Neutrophil (primary cell): ENCODE measurements around the gene DAPK1.

Source experiments
- H3K27ac ChIP-seq: fragments of 200-600 bp; sonication (generic); 2 replicates; pipeline ENCODE4 v1.5.1; 2016; ENCODE audit warnings: mild to moderate bottlenecking, moderate library complexity
- H3K27me3 ChIP-seq: fragments of 200-600 bp; sonication (generic); 2 replicates; pipeline ENCODE4 v1.6.0; 2016; ENCODE audit warnings: mild to moderate bottlenecking
- H3K36me3 ChIP-seq: fragments of 200-600 bp; sonication (generic); 2 replicates; pipeline ENCODE4 v1.5.1; 2017
- H3K4me1 ChIP-seq, 2 experiments: fragments of 200-600 bp in 1 of 2; sonication (generic) in 1 of 2; 1 replicate in 1 of 2; 2 replicates in 1 of 2; pipeline versions ENCODE4 v1.5.1 to v1.6.1; 2013 to 2016; ENCODE audit warnings: low read depth in 1 of 2, low read length in 1 of 2, mild to moderate bottlenecking in 1 of 2, moderate library complexity in 1 of 2; ENCODE audit not compliant: control insufficient read depth in 1 of 2, insufficient read depth in 1 of 2
- H3K4me3 ChIP-seq, 2 experiments: fragments of 200-600 bp in 1 of 2; sonication (generic) in 1 of 2; 1 replicate in 1 of 2; 2 replicates in 1 of 2; pipeline ENCODE4 v1.5.1; 2013 to 2016; ENCODE audit warnings: low read depth in 1 of 2, low read length in 1 of 2, mild to moderate bottlenecking in 1 of 2, moderate library complexity in 1 of 2
- H3K9me3 ChIP-seq: fragments of 200-600 bp; sonication (generic); 2 replicates; pipeline ENCODE4 v1.5.1; 2016
- TF ChIP-seq, protein P1 (sequence below): fragments of 200-600 bp; sonication (generic); IDR thresholded peaks from 2 replicates; pipeline ENCODE4 v1.5.1; 2016; ENCODE audit warnings: antibody characterized with exemption

DAPK1 gene

GRCh38 chr9:87567983-87568382 is 70.3 kb downstream of the DAPK1 start:
- Histone ChIP-seq H3K4me1 (no peaks in the 10 kb centered on the region), H3K4me3 (no peak overlapping the region), H3K36me3 (no peaks in the 10 kb centered on the region), H3K27me3 (no peaks in the 10 kb centered on the region), H3K27ac (no peak overlapping the region), H3K9me3 (no peaks in the 10 kb centered on the region)
- TF ChIP-seq, protein P1, sequence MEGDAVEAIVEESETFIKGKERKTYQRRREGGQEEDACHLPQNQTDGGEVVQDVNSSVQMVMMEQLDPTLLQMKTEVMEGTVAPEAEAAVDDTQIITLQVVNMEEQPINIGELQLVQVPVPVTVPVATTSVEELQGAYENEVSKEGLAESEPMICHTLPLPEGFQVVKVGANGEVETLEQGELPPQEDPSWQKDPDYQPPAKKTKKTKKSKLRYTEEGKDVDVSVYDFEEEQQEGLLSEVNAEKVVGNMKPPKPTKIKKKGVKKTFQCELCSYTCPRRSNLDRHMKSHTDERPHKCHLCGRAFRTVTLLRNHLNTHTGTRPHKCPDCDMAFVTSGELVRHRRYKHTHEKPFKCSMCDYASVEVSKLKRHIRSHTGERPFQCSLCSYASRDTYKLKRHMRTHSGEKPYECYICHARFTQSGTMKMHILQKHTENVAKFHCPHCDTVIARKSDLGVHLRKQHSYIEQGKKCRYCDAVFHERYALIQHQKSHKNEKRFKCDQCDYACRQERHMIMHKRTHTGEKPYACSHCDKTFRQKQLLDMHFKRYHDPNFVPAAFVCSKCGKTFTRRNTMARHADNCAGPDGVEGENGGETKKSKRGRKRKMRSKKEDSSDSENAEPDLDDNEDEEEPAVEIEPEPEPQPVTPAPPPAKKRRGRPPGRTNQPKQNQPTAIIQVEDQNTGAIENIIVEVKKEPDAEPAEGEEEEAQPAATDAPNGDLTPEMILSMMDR = no peak

DNA sequence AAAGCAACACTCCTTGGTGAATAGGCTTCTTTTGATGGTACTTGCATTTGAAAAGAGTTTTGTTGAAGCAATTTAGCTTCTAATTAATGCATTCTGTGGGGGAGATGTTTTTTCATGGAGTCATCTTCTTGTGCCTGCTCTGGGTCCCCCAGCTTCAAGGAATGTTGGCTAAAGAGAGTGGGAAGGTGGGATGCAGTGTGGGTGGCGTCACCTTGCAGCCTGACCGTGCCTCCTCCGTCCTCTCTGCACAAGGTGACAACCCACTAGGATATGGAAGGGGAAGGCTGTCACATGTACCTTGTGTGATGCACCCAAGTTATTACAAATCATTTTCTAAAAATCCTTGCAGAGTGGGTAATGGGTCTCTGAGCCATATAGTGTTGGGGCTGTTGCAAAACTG is 70.7 kb downstream of the DAPK1 start:
- Histone ChIP-seq H3K4me1 (no peaks in the 10 kb centered on the region), H3K36me3 (no peaks in the 10 kb centered on the region)
- TF ChIP-seq, protein P1 = no peak

GRCh38 chr9:87569008-87569509 is 71.4 kb downstream of the DAPK1 start:
- no peaks in the 10 kb centered on the region for H3K27me3 ChIP-seq
- no peak overlapping the region for H3K27ac ChIP-seq
- H3K9me3 ChIP-seq = no peaks in the 10 kb centered on the region
- TF ChIP-seq, protein P1 = no peak
- no peak overlapping the region for H3K4me3 ChIP-seq
- H3K4me1 ChIP-seq = no peaks in the 10 kb centered on the region
- H3K36me3 ChIP-seq = no peaks in the 10 kb centered on the region

More for the DNA sequence above, 70.7 kb downstream of the DAPK1 start:
- no peaks in the 10 kb centered on the region for H3K9me3 ChIP-seq
- no peaks in the 10 kb centered on the region for H3K27me3 ChIP-seq
- H3K4me3 ChIP-seq = no peak overlapping the region
- H3K27ac ChIP-seq = no peak overlapping the region

DNA sequence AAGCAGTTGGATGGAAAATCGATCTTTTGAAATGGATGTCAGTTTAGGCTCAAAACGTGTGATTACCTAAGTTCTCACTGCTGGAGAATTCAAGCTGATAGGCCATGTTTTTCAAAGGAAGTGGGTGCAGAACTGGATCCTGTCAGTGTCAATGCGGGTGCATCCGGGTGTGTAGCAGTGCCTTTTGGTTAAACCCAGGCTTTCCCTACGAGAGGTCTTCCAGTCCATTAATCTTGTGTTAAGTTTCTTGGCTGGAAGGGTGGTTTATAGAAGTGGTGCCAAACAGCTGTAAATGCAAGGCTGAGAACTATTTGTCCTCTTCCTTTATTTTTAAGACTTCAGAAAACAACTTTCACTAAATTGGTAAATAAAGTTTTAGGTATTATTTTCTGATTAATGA is 71.9 kb downstream of the DAPK1 start:
- Histone ChIP-seq H3K9me3 (no peaks in the 10 kb centered on the region), H3K27me3 (no peaks in the 10 kb centered on the region), H3K36me3 (no peaks in the 10 kb centered on the region), H3K4me3 (no peak overlapping the region), H3K27ac (no peak overlapping the region), H3K4me1 (no peaks in the 10 kb centered on the region)
- TF ChIP-seq, protein P1 = no peak

DNA sequence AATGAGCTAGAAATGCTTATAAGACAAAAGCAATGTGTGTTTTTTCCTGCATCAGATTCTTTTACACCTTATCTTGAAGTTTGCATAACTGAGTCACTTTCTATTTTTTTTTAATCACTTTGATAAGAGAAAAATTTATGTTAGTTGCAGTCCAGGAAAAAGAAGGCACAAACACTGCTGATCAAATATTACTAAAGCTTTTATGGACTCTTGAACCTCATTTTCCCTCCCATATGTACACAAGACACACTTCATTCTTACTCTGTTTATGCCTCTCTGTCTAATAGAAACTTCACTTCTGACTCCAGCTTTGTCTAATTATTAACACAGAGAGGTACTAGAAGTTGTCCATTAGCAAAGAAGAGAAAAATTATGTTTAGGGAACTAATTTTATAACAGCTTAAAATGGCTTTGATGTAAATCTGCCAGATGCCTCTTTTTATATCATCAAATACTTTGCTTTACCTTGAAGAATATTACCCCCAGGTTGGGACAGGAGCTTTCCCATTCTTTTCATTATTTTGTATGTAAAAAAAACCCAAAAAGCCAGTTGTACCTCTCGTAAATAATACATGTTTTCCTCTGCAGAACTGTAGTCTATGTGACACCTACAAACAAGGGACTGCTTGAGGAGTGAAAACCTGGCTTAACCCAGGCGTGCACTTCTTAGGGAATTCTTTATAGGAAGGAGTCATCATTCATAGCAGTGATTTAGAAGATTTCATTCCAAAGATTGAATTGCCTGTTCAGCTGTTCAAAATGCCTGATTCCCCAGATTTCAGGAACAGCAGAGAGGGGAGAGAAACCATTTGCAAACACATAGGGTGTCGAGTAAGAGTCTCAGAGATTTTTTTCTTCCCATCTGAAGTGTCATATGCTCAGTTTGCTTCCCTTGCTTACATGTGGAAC is 72.6 kb downstream of the DAPK1 start:
- no peaks in the 10 kb centered on the region for H3K36me3 ChIP-seq
- no peak overlapping the region for H3K27ac ChIP-seq
- H3K4me3 ChIP-seq = no peak overlapping the region
- TF ChIP-seq, protein P1 = no peak
- H3K27me3 ChIP-seq = no peaks in the 10 kb centered on the region
- no peaks in the 10 kb centered on the region for H3K4me1 ChIP-seq
- no peaks in the 10 kb centered on the region for H3K9me3 ChIP-seq
